HG02840 (cell line): ENCODE measurements around the gene LGALS3BP.
"Not testable (repeated sequence)": the region's sequence is repeated elsewhere in the genome, so short reads cannot be mapped to it uniquely, and the experiment has no call there.

ENCODE experiments used
- ATAC-seq: cut with Tn5 transposase; IDR thresholded peaks from one replicate; pipeline ENCODE4 v1.9.1; 2021; ENCODE audit warnings: mild to moderate bottlenecking, moderate library complexity, moderate number of reproducible peaks; ENCODE audit not compliant: unreplicated experiment, low FRiP score

LGALS3BP gene, protein sequence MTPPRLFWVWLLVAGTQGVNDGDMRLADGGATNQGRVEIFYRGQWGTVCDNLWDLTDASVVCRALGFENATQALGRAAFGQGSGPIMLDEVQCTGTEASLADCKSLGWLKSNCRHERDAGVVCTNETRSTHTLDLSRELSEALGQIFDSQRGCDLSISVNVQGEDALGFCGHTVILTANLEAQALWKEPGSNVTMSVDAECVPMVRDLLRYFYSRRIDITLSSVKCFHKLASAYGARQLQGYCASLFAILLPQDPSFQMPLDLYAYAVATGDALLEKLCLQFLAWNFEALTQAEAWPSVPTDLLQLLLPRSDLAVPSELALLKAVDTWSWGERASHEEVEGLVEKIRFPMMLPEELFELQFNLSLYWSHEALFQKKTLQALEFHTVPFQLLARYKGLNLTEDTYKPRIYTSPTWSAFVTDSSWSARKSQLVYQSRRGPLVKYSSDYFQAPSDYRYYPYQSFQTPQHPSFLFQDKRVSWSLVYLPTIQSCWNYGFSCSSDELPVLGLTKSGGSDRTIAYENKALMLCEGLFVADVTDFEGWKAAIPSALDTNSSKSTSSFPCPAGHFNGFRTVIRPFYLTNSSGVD

DNA sequence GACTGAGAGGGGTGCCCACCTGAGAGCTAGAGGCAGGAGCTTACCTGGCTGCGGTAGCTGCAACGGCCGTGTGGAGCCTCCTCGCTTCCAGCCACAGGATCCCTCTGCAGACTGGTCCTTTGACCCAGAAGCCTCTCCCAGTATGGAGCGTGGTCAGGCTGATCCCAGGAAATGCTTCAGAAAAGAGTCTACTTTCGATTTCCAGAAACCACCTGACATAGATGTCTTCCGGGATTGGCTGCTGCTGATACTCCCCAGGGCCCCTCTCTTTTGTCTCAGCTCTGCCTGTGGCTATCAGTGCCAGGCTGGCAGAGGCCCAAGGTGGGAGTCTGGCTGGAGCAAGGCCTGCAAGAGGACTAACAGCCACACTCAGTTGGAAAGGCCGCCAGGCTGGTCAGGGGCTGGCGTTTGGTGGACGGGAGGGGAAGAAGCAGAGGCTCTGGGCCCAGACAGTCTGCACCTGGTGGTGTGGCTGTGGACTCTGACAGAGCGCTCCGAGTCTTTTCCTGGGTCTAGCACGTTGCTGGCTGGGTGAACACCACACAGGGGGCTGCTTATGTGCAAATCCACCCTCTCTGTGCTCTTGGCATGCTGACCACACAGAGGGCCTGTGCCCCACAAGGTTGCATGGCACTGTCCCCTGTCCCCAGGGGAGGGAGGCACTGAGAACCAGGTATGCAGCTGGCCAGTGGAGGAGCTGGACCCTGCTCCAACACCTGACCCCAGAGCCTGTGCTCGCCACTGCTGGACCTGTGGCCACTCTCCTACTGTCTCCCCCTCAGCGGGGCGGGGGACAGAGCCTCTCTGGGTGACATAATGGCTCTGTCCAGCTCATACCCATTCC lies at the start of gene LGALS3BP:
LGALS3BP (minus strand) TSS at position 144 of the 844 bp plus-strand sequence. CDS start 2,732 bp downstream, outside the sequence.
- ATAC-seq, result no peak

DNA sequence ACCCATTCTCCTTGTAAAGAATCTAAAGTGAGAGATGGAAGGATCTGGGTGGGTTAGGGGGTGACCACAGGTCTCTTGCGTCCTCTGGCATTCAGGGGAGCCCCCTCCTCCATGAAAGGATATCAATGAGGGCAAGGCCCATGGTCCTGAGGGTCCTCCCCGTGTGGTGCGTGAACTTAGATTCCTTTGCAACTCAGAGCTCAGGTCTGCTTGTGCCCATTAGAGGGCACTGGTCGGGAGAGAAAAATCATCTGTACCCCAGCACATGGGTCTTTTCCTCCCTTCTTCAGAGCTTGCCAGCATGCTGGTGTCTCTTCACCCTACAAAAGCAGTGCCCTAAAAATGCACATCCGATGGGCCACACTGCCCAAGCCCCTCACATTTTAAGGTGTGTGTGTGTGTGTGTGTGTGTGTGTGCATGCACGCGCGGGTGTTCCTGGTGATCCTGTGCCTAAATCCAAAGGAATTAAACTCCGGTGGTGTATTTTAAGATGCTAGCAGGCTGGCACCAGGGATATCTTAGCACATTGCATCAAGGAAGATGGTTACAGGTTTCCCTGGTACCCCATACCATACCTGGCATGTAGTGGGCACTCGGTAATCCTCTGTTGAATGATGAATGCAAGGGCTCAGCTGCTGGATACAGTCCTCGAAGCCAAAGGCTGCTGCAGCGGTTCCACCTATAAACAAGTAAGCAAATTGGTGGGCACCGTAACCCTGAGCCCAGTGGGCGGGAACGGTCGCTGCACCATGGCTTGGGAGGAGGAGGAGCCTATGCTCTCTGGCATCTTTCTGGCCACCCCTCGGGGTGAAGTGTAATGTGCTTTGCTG lies 49.0 kb upstream of the LGALS3BP start:
- no peak for ATAC-seq

DNA sequence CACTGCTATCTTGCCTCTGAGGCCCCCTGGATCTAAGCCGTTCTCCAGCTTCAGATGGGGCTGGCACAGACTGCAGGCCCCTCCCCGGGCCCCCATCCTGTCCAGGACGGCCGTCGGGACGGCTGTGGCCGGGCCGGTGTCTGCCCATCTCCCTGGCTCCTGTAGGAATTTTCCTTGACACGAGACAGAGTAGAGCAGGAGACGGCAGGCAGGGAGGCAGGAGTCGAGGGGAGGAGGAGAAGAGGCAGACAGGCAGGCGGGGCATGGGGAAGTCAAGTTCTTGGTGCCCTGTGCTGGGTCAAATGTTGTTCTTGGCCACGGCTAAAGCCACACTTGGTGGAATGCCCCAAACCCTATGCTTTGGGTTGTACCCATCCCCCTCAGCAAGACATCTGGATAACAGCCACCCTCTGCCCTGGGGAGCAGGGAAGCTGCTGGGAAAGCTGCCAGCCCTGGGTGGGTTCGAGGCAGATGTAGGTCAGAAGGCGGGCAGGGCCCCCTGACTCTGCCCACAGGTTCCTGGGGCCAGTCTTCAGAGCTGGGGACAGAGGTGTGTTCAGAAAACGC lies 48.3 kb upstream of the LGALS3BP start:
- ATAC-seq, result no peak

DNA sequence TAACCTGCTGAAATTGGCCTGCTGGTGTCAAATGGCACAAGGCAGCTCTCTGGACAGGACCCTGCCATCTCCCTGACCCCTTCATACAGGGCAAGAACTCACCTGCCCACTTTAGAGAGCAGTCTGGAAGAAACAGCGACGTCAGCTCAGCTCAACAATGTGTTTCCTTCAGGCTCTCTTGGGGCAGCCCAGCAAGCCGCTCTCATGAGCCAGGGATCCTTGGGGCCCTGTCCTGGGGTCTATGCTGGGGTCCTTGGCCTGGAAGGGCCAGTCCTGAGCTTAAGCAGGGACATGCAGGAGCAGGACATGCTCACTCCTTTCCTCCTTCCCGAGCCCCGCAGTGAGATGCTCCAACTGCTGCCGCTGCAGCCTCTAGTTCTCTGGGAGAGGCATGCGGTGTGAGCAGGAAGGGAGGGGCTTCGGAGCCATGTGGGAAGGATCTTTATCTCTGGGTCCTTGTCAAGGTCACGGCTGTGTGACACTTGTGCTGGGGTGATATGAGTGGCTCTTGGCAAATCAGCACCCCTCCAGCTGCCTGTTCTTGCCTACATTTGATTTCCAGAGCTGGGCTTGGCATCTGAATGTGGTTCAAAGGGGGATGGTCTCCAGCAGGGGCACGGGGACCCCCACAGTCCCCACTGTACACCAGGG lies 47.7 kb upstream of the LGALS3BP start:
- ATAC-seq, result no peak

DNA sequence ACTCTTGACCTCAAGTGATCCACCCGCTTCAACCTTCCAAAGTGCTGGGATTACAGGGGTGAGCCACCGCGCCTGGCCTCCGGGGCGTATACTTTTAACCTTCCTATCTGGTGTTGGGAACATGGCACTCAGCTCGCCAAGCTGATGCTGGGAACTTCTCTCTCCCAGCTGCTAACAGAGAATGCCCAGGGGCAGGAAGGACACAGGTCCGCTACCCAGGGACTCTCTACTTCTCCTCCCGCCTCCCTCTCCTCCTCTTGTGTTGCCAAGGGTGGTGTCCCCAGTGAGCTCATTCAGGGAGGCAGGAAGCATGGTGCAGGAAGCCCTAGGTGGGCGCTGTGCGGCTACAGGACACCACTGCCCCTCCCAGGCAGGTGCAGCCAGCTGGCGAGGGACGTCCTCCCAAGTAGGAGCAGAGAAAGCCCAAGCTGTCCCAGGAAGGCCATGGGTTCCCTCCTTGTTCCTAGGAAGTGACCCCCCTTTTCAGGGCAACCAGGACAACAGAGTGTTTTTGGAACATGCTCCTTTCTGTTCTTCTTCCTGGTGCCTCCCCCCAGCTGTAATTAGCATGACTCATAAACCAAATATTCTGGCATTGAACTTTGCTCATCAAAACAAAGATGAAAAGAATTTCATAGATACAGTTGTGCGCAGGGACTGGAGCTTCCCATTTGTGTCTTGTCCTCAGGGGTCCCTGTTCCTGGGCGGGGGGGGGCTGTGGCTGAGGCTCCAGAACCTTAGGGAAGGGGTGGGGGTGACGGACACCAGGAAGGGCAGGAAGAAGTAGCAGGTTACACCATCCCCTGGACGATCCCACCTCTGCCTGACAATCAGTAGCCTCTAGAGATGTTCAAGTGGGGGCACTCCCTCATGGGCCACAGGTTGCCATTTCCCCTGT lies 46.9 kb upstream of the LGALS3BP start:
- no peak for ATAC-seq

DNA sequence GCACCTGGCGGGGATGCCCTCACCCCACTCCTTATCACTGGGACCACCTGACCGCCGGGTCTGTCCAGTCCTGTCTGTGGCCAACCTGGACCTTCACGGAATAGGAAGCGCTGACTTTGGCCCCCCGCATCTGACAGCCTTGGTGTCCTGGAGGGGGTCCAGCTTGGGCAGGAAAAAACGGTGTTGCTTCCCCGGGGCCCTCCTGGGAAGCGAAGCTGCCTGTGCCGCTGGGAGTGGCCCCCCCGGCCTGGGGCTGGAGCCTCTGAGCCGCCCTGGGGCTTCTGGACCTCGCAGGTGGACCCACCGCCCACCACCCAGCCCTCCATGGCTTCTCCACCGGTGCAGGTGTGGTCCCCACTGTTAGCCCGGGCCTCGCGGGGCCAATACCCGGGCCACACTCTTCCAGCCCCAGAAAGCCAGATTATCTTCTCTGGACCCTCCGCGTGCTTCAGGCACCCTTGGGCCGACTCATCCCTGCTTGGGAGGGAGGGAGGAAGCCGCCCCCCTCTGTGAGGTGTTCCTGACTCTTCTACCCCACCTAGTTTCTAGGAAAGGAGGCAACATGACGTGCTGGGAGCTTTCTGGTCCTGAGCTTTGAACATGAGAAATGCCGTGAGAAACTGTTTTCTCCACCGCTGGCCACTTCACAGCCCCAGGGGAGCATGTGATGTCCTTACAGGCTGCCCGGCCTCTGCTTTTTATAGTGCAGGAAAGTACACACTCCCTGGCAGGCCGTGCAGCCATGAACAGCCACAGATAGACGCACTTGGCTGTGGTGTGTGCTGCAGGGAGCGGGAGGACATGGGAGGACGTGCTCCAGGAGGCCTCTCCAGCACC lies 45.4 kb upstream of the LGALS3BP start:
- no peak for ATAC-seq

DNA sequence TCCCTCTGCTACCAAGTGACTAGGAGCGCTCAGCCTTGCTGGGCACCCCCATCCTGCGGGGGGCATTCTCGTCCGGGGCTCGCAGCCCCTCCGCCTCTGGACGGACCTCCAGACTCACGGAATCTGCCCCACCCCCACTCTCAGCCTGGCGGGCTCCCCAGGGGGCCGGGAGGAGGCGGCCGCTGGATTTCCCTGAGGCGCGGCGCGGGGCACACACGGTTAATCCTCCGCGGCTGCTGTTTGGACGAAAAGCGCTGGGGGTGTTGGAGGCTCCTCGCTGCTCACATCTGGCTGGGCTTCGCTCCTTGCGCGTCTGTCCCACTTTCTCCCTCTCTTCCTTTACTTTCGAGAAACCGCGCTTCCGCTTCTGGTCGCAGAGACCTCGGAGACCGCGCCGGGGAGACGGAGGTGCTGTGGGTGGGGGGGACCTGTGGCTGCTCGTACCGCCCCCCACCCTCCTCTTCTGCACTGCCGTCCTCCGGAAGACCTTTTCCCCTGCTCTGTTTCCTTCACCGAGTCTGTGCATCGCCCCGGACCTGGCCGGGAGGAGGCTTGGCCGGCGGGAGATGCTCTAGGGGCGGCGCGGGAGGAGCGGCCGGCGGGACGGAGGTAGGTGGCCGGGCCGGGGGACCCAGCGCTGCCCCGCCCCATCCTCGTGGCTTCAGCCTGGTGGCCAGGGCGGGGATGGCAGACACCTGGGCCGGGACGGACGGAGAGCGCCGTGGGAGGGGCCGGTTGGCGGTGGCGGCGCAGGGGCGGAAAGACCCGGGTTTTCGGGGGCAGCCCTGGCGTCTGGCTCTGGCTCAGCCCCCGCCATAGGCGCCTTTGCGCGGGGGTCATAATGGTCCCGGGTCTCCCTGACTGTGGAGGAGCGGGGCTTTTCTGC lies 44.4 kb upstream of the LGALS3BP start, which contains the start of gene C1QTNF1:
C1QTNF1 (plus strand) TSS at position 284 of the 886 bp plus-strand sequence. CDS start 19,800 bp downstream, outside the sequence.
- ATAC-seq, result no peak

DNA sequence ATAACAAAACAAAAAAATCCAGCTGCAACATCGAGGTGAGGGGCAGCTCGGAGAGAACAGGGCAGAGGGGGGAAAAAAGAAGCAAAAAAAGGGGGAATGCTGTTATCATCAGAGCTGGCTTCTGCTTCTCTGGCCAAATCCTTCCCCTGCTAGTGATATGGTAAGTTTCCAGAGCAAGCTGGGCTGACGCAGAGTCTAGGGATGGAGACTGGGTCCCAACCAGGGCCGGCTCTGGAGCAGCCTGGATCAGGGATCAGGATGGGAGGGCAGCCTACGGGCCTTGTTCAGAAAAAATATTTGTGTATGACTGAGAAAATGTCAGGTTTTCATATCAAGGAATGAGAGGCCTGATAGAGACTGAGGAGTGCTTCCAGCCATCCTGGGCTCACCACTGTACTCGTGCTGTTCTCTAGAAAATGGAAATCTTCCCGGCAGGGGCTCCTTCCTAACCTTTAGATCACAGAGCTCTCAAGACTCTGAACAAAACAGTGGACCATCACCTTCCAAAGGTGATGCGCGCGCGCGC lies 43.5 kb upstream of the LGALS3BP start:
- no peak for ATAC-seq

DNA sequence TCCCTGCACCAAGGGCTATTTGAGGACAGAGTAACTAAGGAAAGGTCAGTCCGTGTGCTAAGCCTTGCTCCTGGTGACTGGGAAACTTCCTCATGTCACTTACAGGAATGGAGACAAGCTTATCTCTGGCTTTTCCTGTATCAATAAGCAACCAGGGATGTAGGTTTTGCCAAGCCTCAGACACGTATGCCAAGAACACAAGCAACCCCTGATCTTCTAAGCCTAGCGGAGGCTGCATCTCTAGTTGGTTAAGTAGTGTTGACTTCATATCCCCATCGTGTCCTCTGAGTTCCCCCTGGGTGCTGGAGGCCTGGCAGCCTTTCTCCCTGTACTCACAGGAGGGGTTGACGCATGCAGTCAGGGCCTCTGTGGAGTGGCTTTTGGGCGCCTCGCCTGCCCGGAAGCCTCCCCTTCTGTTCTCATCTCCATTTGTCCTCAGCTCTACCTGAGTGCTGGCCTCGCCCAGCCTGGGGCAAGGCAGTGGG lies 42.8 kb upstream of the LGALS3BP start:
- no peak for ATAC-seq

DNA sequence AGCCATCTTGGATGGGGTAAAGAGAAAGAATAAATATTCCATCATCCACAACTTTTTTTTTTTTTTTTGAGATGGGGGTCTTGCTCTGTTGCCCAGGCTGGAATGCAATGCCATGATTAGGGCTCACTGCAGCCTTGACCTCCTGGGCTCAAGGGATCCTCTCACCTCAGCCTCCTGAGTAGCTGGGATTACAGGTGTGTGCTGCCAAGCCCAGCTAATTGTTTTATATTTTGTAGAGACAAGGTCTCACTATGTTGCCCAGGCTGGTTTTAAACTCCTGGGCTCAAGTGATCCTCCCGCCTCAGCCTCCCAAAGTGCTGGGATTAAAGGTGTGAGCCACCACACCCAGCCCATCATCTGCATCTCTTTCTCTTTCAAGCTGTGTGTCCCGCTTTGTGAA lies 42.2 kb upstream of the LGALS3BP start:
- ATAC-seq, result not testable (repeated sequence)

DNA sequence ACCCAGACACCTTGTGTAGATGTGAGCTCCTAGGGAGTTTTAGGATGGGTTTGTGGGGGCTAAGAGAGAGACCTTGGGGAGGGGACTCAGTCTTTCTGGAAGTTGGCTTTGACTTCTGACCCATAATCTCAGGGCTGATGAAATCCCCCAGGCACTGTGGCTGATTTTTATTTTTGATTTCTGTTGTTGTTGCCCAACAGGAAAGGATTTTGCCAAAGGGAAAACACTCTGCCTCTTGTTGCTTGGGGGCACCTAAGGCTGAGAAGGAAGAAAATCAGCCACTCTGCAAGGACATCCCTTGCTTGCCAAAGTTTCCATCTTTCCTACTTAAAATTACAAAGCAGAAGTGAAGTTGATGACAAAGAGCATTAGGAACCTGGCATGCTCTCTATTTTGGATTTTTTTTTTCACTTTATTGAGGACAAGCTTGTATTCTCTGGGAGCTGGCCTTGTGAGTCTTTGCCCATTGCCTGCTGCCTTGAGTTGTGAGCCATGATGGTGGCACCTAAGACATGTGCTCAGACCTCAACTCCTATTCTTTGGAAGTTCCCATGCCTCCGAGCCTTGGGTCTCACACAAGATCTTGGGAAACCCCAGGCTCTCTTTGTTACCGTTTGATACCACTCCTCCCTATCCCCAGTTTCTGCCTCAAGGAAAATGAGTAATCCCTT lies 41.0 kb upstream of the LGALS3BP start:
- no peak for ATAC-seq

DNA sequence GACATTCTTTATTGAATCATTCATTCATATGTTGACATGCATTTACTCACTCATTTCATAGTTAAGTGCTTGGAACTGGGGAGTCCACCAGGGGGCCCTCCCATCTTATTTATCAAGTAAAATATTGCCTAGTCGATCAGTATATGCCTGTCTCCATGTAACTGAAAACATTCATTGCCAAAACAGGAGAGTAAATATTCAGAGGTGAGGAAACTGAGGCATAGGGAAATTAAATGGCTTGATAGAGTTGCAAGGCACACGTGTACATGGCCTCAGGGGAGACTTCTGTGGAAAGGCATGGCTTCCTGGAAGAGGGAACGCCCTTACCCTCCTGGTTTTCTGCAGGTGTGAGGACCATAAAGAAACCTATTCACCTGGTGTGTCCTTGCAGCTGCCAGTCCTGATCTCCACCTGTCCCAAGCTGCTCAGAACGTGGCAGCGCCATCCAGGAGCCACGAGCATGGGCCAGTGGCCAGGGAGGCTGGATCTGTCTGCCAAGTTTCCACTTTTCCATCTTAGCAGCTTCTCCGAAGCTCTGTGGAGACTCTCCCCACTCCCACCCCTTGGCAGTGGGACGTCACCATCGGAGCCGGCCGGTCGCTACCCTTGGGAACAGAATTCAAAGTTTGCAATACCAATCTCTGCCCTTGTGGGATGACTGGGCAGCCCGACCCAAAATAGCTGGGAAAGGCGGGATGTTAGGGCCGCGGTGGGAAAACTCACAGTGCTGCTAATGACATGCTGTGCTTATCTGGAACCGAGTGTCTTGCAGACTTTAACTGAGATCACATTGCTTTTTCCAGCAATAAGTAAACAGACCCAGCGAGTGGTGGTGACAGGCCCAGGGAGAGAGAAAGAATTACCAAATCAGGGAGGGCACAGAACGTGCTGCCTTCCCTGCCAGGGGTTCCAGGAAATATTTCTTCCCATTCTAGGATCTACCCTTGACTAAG lies 40.2 kb upstream of the LGALS3BP start:
- ATAC-seq, result no peak

DNA sequence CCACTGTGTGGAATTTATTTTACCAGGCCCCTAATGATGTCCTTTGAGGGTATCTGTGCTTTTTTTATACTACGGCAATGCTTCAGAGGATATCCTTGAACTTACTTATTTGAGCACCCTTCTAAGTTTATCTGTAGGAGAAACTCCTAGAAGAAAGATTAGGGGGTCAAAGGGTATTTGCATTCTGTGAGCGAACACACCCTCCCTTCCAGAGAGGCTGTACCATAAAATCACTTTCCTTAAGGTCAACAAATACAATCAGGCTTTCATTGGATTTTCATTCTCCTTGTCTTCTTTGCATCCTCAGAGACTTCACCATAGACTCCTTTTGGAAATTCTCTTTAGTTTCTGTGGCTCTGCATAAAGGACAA lies 39.5 kb upstream of the LGALS3BP start:
- no peak for ATAC-seq

DNA sequence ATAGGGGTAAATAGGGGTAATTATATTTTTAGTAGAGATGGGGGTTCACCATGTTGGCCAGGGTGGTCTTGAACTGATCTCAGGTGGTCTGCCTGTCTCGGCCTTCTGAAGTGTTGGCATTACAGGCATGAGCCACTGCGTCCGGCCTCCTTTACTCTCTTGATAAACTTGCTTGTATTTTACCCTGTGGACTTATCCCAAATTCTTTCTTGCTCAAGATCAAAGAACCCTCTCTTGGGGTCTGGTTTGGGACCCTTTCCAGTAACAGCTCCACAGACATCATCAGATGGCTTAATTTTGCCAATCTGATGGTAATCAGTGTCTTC lies 38.6 kb upstream of the LGALS3BP start:
- ATAC-seq, result no peak
